ENCODE measurements around the gene TMEM184B.
A peak's percentile ranks its signal among the peaks of the same experiment; 100 is the strongest.

The TMEM184B gene

GRCh38 chr22:38176170-38176741 lies 96.6 kb downstream of the TMEM184B start:
- no peak for DNase-seq

DNA sequence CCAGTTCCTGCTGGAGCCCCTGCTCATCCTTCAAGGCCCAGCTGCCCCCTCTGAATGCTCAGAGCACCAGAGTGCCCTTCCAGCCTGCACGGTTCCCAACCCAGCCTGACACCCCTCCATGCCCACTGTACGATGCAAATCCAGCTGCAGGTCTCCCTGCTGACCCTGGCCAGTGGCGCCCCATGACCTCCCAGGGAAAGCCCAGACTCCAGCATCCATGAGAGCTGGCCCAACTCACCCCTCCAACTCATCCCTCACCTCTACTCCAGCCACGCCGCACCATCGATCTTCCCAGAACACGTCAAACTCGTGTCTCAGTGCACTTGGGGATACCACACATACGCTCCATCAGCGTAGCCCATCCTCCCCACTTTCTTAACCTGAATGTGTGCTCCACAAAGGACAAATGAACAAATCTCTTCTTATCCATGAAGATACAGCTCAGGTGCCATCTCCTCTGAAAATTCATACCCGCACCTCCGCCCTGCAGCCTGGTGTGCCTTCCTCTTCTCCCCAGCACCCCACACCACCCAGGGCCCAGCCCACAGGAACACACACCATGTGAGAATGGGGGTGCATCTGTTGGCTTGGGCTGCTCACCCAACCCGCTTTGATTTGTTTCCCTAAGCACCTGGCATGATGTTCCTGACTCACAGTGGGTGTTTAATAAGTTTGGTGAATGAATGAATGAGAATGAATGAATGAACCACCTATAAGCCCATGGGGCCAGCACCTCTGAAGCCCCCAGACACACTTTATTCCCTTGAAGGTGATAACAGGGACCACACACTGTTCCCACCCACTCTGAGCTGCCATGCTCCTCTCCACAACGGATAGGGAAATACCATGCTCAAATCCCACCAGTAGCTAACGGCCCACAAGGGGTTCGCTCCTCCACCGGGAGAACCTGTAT lies 97.3 kb downstream of the TMEM184B start:
- no peak for DNase-seq

GRCh38 chr22:38174626-38175025 lies 98.2 kb downstream of the TMEM184B start:
- no peak for DNase-seq

DNA sequence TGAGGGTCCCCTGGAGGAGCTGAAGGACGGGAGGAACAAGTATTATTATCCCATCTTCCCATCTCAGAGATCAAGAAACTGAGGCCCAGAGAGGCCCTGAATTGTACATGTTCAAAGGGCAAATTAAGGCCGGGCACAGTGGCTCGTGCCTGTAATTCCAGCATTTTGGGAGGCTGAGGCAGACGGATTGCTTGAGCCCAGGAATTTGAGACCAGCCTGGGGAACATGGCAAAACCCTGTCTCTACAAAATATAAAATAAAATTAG lies 99.2 kb downstream of the TMEM184B start:
- DNase-seq: no peak

GRCh38 chr22:38172832-38173640 lies 99.8 kb downstream of the TMEM184B start:
- DNase-seq: no peak

GRCh38 chr22:38171927-38172831 lies 100.6 kb downstream of the TMEM184B start:
- peak; percentile 40 for DNase-seq

GRCh38 chr22:38170469-38170868 lies 102.3 kb downstream of the TMEM184B start:
- no peak for DNase-seq

Data from NCI-H1694 treated with DMSO at 0.1 percent for 48 hours (cell line).